Dedifferentiated amniotic fluid mesenchymal stem cell (primary cell): ENCODE measurements around the gene NPBWR2.

Experiments used
- DNase-seq: peaks from one replicate; pipeline ENCODE4 v3.0.0-alpha.2; 2016; ENCODE audit errors: extremely low spot score

Gene NPBWR2, protein sequence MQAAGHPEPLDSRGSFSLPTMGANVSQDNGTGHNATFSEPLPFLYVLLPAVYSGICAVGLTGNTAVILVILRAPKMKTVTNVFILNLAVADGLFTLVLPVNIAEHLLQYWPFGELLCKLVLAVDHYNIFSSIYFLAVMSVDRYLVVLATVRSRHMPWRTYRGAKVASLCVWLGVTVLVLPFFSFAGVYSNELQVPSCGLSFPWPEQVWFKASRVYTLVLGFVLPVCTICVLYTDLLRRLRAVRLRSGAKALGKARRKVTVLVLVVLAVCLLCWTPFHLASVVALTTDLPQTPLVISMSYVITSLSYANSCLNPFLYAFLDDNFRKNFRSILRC

DNA sequence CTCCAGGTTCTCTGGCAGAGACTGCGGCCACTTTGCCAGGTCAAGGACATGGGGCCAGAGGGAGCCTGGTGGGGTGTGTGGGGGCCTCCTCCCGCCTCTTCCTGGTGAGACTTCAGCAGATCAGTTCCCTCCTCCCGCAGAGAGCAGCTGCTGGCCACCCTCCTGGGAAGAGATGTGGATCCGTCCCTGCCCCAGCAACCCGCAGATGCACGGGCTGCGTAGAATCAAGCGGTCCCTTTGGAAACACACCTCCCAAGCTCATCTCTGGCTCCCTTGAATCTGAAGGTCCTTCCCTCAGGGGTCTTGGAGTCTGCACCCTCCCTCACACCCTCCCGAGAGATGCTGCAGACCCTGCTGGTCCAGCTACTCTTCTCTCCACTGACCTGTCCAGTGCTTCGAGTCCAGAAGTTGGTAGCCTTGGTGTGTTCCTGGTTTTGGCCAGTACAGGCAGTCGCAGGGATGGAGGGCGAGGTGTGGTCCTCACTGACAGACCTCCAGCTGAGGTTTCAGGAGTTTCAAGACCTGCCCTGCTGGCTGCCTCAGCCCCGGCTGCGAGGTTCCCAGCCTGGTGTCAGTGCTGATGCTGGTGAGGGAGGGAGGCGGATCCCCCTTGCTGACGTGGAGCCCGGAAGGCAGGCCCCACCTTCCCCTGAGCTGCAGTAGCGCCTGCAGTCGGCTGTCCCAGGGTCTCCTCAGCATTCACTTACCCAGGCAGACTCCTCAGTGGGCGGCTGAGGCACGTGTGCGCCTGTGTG, at the start of gene NPBWR2:
NPBWR2 (minus strand) TSS at position 585 of the 755 bp plus-strand sequence. CDS start 734 bp downstream, outside the sequence.
- DNase-seq, result no peak

GRCh38 chr20:64156136-64156885, 48.9 kb upstream of the NPBWR2 start:
- no peak for DNase-seq

DNA sequence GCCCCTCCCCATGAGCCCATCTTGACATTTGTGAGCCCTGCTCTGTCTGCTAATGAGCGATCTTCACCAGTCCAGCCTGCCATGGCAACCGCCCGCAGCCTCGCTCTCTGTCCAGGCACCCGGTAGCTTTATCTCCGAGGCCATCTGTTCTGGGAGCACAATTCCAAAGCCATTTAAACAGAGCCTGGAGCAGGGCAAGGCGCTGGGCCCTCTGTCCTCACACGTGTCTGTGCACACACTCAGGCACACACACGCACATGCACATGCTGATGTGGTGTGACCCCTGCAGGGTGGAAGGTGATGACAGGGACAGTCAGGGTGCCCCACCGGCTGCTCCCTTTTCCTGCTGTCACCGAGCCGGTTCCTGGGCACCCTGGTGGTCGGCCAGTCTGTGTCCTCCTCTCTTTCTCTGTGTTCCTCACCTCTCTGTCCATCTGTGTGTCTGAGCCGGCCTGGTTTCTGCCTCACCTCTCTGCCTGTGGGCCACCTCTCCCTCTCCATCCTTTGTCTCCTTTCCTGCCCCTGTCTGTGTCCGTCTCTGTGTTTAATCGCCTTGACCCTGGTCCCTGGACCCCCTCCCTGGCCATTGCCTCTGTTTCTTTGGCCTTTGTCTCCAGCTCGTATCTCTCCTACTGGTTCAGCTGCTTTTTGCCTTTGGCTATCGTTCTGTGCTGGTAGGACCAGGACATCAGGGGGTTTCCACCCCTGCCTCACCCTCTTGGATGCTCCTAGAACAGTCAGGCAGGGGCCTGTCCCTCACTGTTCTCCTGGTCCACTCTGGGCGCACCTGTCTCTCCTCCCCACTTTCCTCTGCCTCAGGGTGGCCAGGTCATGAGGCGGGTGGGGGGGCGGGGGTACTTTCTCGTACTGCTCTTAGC, 48.1 kb upstream of the NPBWR2 start:
- DNase-seq, result no peak

- no peak for DNase-seq
These were observed 47.4 kb upstream of the NPBWR2 start for GRCh38 chr20:64154590-64155257.

DNA sequence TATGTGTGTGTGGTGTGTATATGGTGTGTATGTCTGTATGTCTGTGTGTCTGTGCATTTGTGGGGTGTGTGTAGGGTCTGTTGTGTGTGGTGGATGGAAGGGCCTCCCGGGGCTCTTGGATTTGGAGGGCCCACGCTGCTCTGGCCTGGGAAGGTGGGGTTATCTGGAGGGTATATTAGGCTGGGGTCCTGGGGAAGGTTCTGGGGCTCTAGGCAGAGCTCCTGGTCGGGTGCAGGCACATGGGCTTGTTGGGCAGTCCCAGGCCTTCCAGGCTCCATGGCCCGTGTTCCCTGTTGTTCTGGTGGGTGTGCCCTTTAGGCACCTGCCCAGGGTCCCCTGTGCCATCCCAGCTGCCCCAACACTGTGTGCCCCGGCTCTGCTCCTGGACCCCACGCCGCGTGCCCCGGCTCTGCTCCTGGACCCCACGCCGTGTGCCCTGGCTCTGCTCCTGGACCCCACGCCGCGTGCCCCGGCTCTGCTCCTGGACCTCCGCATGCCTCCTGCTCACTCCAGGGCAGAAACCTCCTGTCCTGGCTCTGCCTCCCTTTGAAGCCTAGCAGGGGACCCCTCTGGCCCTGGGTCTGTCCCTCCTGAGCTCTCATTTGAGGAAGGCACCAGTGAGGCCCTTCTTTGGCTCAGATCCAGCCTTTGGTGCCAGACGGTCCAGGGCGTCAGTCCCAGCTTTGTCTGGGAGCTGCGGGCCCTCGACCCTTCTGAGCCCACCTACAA, 46.7 kb upstream of the NPBWR2 start:
- no peak for DNase-seq

- DNase-seq, result no peak
These were observed 46.0 kb upstream of the NPBWR2 start for GRCh38 chr20:64153410-64153809.

- DNase-seq, result no peak
These were observed 45.5 kb upstream of the NPBWR2 start for GRCh38 chr20:64152906-64153305.

DNA sequence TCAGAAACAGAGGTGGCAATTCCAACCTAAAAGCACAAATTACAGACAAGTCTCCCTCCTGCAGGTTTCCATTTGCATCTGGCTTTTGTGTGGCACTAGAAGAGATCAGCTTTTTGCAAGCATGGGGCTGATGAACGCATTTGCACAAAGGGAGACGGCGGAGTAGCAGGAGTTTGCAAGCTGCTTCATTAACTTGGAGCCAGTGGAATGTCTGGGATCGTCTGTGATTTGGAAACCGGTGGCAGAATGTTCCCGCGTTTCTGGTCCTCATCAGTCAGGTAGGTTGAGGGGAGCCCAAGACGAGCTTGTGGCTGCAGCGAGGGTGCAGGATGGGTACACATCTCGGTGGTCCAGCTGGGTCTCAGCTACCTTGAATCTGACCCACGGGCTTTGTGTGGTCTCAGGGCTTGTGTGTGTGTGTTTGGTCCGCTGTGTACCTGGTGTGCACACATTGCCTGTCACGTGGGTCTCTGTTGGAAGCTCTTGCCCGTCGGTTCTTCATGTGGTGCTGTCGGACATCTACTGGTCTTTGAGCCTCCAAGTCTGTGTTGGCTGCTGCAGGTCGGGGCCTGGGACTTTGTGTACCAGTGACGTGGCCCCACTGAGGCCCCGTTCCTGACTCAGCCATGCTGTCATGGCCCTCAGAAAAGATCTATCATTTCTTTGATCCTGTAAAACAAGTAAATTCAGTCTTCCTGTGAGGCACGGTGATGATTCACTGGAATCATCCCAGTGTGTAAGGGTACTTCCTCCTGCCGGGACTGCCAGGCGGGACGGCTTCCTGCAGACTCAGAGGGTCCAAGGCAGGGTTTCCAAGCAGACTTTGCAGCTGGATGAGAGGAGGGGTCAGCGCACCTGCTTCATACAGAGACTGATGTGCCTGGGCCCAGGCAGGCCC, 44.5 kb upstream of the NPBWR2 start:
- DNase-seq, result no peak

GRCh38 chr20:64150756-64151632, 43.6 kb upstream of the NPBWR2 start:
- no peak for DNase-seq

GRCh38 chr20:64149809-64150560, 42.6 kb upstream of the NPBWR2 start:
- DNase-seq, result no peak

DNA sequence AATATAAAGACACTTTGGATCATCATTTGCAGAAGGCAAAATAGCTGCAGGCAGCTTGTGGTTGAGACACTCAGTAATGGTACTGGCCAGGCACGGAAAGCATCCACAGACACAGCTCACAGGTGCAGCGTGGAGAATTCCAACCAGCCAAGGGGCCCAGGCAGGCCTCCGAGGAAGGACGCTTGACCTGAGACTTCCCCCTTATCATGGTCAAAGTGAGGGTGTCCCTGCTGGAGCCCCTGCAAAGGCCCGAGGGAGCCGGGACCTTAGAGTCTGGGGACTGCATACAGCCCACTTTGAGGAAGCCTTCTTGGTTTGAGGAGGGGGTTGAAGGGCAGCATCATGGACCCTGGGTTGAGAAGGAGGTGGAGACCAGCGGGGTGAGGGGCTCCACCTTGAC, 41.8 kb upstream of the NPBWR2 start:
- DNase-seq, result no peak

- no peak for DNase-seq
These were observed 41.2 kb upstream of the NPBWR2 start for GRCh38 chr20:64148581-64148980.

- no peak for DNase-seq
These were observed 39.6 kb upstream of the NPBWR2 start for GRCh38 chr20:64146936-64147477.

- no peak for DNase-seq
These were observed 39.1 kb upstream of the NPBWR2 start for GRCh38 chr20:64146301-64146935.

GRCh38 chr20:64145458-64146300, 38.3 kb upstream of the NPBWR2 start:
- no peak for DNase-seq
